HG03457 (cell line): Measurements from ENCODE around the gene WDR76.

ENCODE experiments used
- ATAC-seq: cut with Tn5 transposase; IDR thresholded peaks from one replicate; pipeline ENCODE4 v1.9.1; 2021; ENCODE audit warnings: moderate number of reproducible peaks; ENCODE audit not compliant: unreplicated experiment

WDR76 gene

GRCh38 chr15:43911235-43911781 is 84.5 kb downstream of the WDR76 start:
- ATAC-seq: no peak

- no peak for ATAC-seq
Measured at GRCh38 chr15:43912208-43912607, 85.4 kb downstream of the WDR76 start.

DNA sequence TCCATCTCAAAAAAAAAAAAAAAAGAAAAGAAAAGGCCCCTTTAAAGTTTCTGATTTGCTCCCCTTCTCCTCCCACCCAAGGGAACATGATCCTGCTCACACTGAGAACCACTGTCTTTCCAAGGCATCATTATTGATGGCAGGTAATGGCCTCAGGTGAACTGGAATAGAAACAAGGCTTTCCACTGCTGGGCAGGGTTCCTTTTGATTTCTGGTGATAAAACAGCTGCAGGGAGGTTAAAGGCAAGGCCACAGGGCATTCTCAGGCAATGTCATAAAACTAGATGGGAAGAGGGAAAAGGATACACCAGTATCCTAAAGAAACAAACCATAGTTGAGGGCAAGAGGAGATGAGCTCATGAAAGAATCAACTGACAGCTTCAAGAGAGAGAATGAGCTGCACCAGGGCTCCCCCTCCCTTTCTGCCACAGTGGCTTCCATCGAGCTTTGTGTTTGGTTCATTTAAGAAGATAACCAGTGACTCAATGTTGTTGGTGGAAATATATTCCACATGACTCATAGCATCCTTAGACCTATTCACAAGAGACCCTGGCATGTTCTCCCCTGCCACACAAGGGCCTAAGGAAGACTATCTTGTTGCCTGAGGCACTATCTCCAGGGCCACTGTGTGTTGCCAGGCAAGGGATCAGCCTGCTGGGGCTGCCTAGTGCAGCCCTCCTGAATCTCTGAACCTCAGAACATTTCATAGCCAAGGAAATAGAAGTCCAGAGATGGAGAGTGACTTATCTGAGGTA is 86.4 kb downstream of the WDR76 start:
- ATAC-seq: no peak

GRCh38 chr15:43913941-43914340 is 87.1 kb downstream of the WDR76 start:
- no peak for ATAC-seq

DNA sequence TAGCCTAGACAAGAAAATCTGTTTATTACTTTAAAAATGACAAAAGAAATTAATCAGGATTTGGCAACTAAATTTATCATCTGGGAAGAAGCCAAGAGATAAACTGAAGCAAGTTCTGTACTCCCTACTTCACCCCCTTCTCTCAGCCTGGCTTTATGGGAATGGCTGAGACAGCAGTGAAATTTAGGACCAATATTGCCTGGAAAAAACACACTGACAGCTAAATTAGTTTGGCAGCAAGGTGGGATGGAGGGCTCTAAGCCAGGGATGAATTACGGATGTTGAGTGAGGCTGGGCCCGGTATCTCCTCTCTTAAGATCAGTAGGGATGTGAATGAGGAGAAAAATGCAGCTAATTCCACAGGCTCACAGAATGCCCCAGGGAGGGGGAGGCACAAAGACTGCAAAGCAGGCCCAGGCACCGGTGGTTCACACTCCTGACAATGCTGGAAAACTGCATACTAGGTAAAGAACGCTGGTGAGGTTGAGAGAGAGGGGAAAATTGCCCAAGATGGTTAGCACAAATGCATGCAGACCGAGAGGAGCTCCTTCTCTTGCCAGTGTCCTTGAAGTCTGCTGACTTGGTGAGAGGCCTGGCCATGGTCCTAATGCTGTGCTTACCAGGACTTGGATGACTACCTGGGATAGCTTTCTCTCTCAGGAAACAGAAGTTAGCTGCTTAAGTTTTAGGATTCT is 89.0 kb downstream of the WDR76 start:
- ATAC-seq: no peak

DNA sequence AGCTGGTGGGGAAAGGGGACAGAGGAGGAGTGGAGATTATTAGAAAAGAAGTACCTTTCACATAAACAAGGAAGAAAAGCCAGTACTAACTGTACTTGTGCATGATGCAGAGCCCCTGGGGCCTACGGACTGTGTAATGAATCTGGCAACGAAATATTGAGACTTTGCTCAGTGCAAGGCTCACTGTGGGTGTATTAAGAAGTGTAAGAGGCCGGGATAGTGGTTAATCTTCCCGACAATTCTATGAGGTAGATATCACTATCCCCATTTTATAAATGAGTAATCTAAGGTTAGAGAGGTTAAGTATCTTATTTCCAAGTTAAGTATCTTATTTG is 89.5 kb downstream of the WDR76 start:
- no peak for ATAC-seq
